SH-SY5Y (cell line): ENCODE data around the gene EIF1B.

Experiments
- GATA2 ChIP-seq: IDR thresholded peaks from 2 replicates; pipeline ENCODE4 v1.6.1; 2011; ENCODE audit warnings: mild to moderate bottlenecking, low read depth, low read length
- GATA3 ChIP-seq: IDR thresholded peaks from 2 replicates; pipeline ENCODE4 v1.6.1; 2011; ENCODE audit warnings: low read depth, mild to moderate bottlenecking, low read length, moderate library complexity

DNA sequence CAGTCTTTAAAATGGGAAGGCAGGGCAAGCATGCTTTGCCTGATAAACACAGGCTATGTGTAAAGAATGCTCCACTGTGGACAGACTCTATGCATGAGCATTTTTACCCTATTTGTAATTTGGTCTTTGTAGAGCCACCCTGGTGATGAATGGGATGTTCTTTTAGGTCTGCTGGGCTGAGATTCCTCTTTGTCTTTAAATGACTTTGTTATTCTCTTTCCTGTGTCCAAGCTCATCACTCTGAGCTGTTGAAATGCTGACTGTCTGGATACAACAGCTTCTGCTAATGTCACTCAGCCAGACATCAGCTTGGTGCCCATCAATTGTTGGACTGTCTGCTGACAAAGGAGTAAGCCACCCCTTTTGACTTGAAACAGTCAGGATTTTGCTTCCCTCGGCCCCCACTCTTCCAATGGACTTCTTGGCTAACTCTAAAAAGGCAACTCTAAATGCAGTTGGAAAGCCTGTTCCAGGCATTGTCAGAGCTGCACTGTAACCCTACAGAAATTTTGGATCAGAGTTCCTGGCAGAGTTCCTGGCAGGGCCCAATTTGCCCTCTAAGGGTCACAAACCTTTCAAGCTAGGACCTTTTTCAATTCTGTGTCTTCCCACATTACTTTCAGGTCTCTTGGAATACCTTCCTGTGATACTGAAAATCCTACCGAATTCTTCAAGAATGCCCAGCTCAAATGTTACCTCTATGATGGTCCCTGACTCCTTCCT lies 40.5 kb upstream of the EIF1B start:
- no peak for TF ChIP-seq GATA3
- no peak for TF ChIP-seq GATA2
